SKM-1 treated with dmso at 0.1 percent for 144 hours (cell line): ENCODE measurements around the gene GALT.

Experiments used
- DNase-seq: peaks from one replicate; lab custom pipeline; 2025; ENCODE audit not compliant: unreplicated experiment; lab: John Stamatoyannopoulos, UW

GALT gene

GRCh38 chr9:34646211-34647083 lies at the start of gene GALT:
Gene GALT, plus strand, starts transcription at chr9:34646675. Its CDS starts 30 bp downstream, at chr9:34646705.
- peak; percentile 81 for DNase-seq

- no peak for DNase-seq
These were observed 46.9 kb upstream of the GALT start for GRCh38 chr9:34599546-34599945.

GRCh38 chr9:34600908-34601307 lies 45.6 kb upstream of the GALT start:
- DNase-seq = no peak

- DNase-seq = no peak
These were observed 44.4 kb upstream of the GALT start for GRCh38 chr9:34601937-34602573.

GRCh38 chr9:34603610-34604231 lies 42.8 kb upstream of the GALT start:
- peak; percentile 41 for DNase-seq

GRCh38 chr9:34606190-34606589 lies 40.3 kb upstream of the GALT start:
- no peak for DNase-seq

GRCh38 chr9:34606905-34607304 lies 39.6 kb upstream of the GALT start:
- no peak for DNase-seq

GRCh38 chr9:34607331-34607730 lies 39.1 kb upstream of the GALT start:
- no peak for DNase-seq

- DNase-seq = no peak
These were observed 35.9 kb upstream of the GALT start for GRCh38 chr9:34610434-34611206.

GRCh38 chr9:34611251-34611810 lies 35.1 kb upstream of the GALT start:
- DNase-seq = no peak

GRCh38 chr9:34611811-34612787 lies 34.4 kb upstream of the GALT start, which contains the start of gene RPP25L:
Gene RPP25L, minus strand, starts transcription at chr9:34612097. Its CDS starts 801 bp downstream, at chr9:34611296.
- peak; percentile 71 for DNase-seq

GRCh38 chr9:34612788-34613390 lies 33.6 kb upstream of the GALT start:
- peak; percentile 76 for DNase-seq

- no peak for DNase-seq
These were observed 31.3 kb upstream of the GALT start for GRCh38 chr9:34615132-34615531.

- peak; percentile 89 for DNase-seq
These were observed 26.1 kb upstream of the GALT start, which contains the start of gene DCTN3 for GRCh38 chr9:34620061-34620994. Gene DCTN3, minus strand, starts transcription at chr9:34620495. Its CDS starts 31 bp downstream, at chr9:34620464.

GRCh38 chr9:34623374-34624235 lies 22.9 kb upstream of the GALT start:
- no peak for DNase-seq

- no peak for DNase-seq
These were observed 21.8 kb upstream of the GALT start for GRCh38 chr9:34624475-34625185.

- no peak for DNase-seq
These were observed 21.3 kb upstream of the GALT start for GRCh38 chr9:34625186-34625486.
